H1 (cell line): ENCODE measurements around the gene HS1BP3. TPM values are rescaled to one million over a fixed set of nuclear protein-coding genes. Genes with fewer than 3 reads are reported as not detected.

Experiments
- CTCF ChIA-PET: fragments of 300-600 bp; sonication (Branson Sonifier 250); formaldehyde crosslinking; loops from one replicate; lab custom pipeline; 2021; ENCODE audit not compliant: partially characterized antibody; lab: Charles Lee
- POLR2A ChIA-PET: fragments of 300-600 bp; sonication (Branson Sonifier 250); formaldehyde crosslinking; loops from one replicate; lab custom pipeline; 2021; ENCODE audit warnings: inconsistent platforms; ENCODE audit not compliant: partially characterized antibody; lab: Charles Lee
- DNase-seq, 2 experiments: peaks; one replicate each; pipeline versions ENCODE4 v3.0.0 to v3.0.0-alpha.2; 2010 to 2022; ENCODE audit warnings: low spot score in 2 of 2, low read depth in 1 of 2, mixed read lengths in 1 of 2
- FAIRE-seq: peaks from 2 replicates; lab custom pipeline; 2011; peaks lifted over from hg19 to GRCh38; lab: Jason Lieb, UNC
- H2AFZ ChIP-seq: 2 replicates; pipeline ENCODE4 v1.8.1; 2012; ENCODE audit warnings: low read length, inconsistent platforms
- H2AK5ac ChIP-seq: 2 replicates; pipeline ENCODE4 v1.6.1; 2013; ENCODE audit warnings: low read depth, low read length
- H2BK120ac ChIP-seq: replicated peaks from 2 replicates; pipeline ENCODE3; 2013; ENCODE audit warnings: low read depth, low read length, inconsistent platforms
- H2BK12ac ChIP-seq: 2 replicates; pipeline ENCODE4 v1.6.1; 2013; ENCODE audit warnings: low read depth, low read length
- H2BK15ac ChIP-seq: 2 replicates; pipeline ENCODE4 v1.6.1; 2013; ENCODE audit warnings: low read length
- H2BK20ac ChIP-seq: 2 replicates; pipeline ENCODE4 v1.6.1; 2013; ENCODE audit warnings: low read length
- H2BK5ac ChIP-seq: 2 replicates; pipeline ENCODE4 v1.6.1; 2013; ENCODE audit warnings: low read depth, low read length
- H3K14ac ChIP-seq: 2 replicates; pipeline ENCODE4 v1.6.1; 2013; ENCODE audit warnings: inconsistent platforms; ENCODE audit not compliant: insufficient read length
- H3K18ac ChIP-seq: 2 replicates; pipeline ENCODE4 v1.6.1; 2013; ENCODE audit warnings: low read length; ENCODE audit errors: extremely low read depth
- H3K23ac ChIP-seq: 2 replicates; pipeline ENCODE4 v1.6.1; 2013; ENCODE audit warnings: inconsistent platforms; ENCODE audit not compliant: insufficient read length
- H3K23me2 ChIP-seq: 2 replicates; pipeline ENCODE4 v1.6.1; 2013; ENCODE audit warnings: low read depth, low read length
- H3K27ac ChIP-seq: 2 replicates; pipeline ENCODE4 v1.6.1; 2011; ENCODE audit warnings: low read depth, low read length, inconsistent platforms
- H3K27me3 ChIP-seq, 4 experiments: replicated peaks in 1 of 4; 1 replicate in 1 of 4; 2 replicates in 3 of 4; pipeline versions ENCODE4 v1.6.1 to v1.8.1; 2011 to 2013; ENCODE audit warnings: low read length in 3 of 4, mild to moderate bottlenecking in 3 of 4, inconsistent platforms in 2 of 4, mixed read lengths in 2 of 4, moderate library complexity in 1 of 4; ENCODE audit not compliant: control insufficient read depth in 3 of 4, insufficient read depth in 3 of 4; ENCODE audit errors: extremely low read depth in 1 of 4
- H3K36me3 ChIP-seq, 4 experiments: 2 replicates each; pipeline versions ENCODE4 v1.6.1 to v1.8.1; 2011 to 2013; ENCODE audit warnings: mild to moderate bottlenecking in 4 of 4, low read length in 3 of 4, moderate library complexity in 2 of 4, control low read depth in 1 of 4, inconsistent platforms in 1 of 4; ENCODE audit not compliant: insufficient read depth in 4 of 4, control insufficient read depth in 2 of 4
- H3K4ac ChIP-seq: replicated peaks from 2 replicates; pipeline ENCODE3; 2013; ENCODE audit warnings: low read length, low read depth, mixed read lengths, inconsistent platforms; ENCODE audit not compliant: insufficient read length
- H3K4me1 ChIP-seq, 4 experiments: replicated peaks in 1 of 4; 1 replicate in 1 of 4; 2 replicates in 3 of 4; pipeline versions ENCODE4 v1.6.1 to v1.8.1; 2011 to 2013; ENCODE audit warnings: low read length in 3 of 4, inconsistent platforms in 2 of 4, mixed read lengths in 1 of 4; ENCODE audit not compliant: insufficient read depth in 4 of 4, control insufficient read depth in 3 of 4
- H3K4me2 ChIP-seq, 2 experiments: 2 replicates each; pipeline versions ENCODE4 v1.6.1 to v1.8.1; 2011 to 2013; ENCODE audit warnings: low read depth in 2 of 2, low read length in 2 of 2, control low read depth in 1 of 2, inconsistent platforms in 1 of 2, mild to moderate bottlenecking in 1 of 2; ENCODE audit not compliant: insufficient read depth in 1 of 2
- H3K4me3 ChIP-seq, 4 experiments: fragments of 200-600, 300-600 bp in 1 of 4; sonication (generic), shearing (Covaris generic), sonication (Bioruptor Twin) in 1 of 4; 2 replicates each; pipeline versions ENCODE4 v1.5.1 to v1.8.1; 2011 to 2016; ENCODE audit warnings: low read length in 4 of 4, low read depth in 3 of 4, control low read depth in 2 of 4, inconsistent platforms in 2 of 4, mild to moderate bottlenecking in 2 of 4, mixed read lengths in 1 of 4, moderate library complexity in 1 of 4; ENCODE audit not compliant: insufficient read depth in 2 of 4; ENCODE audit errors: extremely low read depth in 1 of 4
- H3K56ac ChIP-seq: replicated peaks from 2 replicates; pipeline ENCODE3; 2013; ENCODE audit warnings: low read depth, mild to moderate bottlenecking, mixed read lengths, low read length, inconsistent platforms; ENCODE audit not compliant: insufficient read length
- H3K79me1 ChIP-seq: 2 replicates; pipeline ENCODE4 v1.6.1; 2013; ENCODE audit warnings: low read depth, low read length, control low read depth
- H3K79me2 ChIP-seq, 2 experiments: 2 replicates each; pipeline versions ENCODE4 v1.6.1 to v1.8.1; 2012 to 2013; ENCODE audit warnings: low read length in 2 of 2, mild to moderate bottlenecking in 2 of 2, inconsistent platforms in 1 of 2; ENCODE audit not compliant: insufficient read depth in 2 of 2, control insufficient read depth in 1 of 2
- H3K9ac ChIP-seq, 4 experiments: replicated peaks in 1 of 4; 1 replicate in 1 of 4; 2 replicates in 3 of 4; pipeline versions ENCODE4 v1.6.1 to v1.8.1; 2011 to 2013; ENCODE audit warnings: low read depth in 3 of 4, low read length in 3 of 4, control low read depth in 2 of 4, mild to moderate bottlenecking in 2 of 4, moderate library complexity in 2 of 4, inconsistent platforms in 1 of 4; ENCODE audit errors: extremely low read depth in 1 of 4
- H3K9me3 ChIP-seq, 2 experiments: 2 replicates each; pipeline versions ENCODE4 v1.6.1 to v1.8.1; 2012 to 2013; ENCODE audit warnings: mild to moderate bottlenecking in 2 of 2, moderate library complexity in 2 of 2, control low read depth in 1 of 2, inconsistent platforms in 1 of 2, low read depth in 1 of 2, low read length in 1 of 2, mixed read lengths in 1 of 2; ENCODE audit not compliant: insufficient read depth in 2 of 2
- H4K20me1 ChIP-seq, 2 experiments: replicated peaks in 1 of 2; 2 replicates each; pipeline versions ENCODE3 to v1.8.1; 2011 to 2013; ENCODE audit warnings: inconsistent platforms in 2 of 2, low read length in 2 of 2, mild to moderate bottlenecking in 1 of 2; ENCODE audit not compliant: insufficient read depth in 2 of 2, control insufficient read depth in 1 of 2
- H4K5ac ChIP-seq: 2 replicates; pipeline ENCODE4 v1.6.1; 2013; ENCODE audit warnings: low read length, low read depth, mixed read lengths, inconsistent platforms; ENCODE audit not compliant: insufficient read length
- H4K8ac ChIP-seq: 2 replicates; pipeline ENCODE4 v1.8.0; 2013; ENCODE audit warnings: mild to moderate bottlenecking, moderate library complexity, low read length, inconsistent platforms; ENCODE audit not compliant: insufficient read depth; ENCODE audit errors: extremely low read depth
- H4K91ac ChIP-seq: replicated peaks from 2 replicates; pipeline ENCODE3; 2013; ENCODE audit warnings: low read length, mixed read lengths, inconsistent platforms; ENCODE audit not compliant: insufficient read length
- BACH1 ChIP-seq: IDR thresholded peaks from 2 replicates; pipeline ENCODE4 v1.6.1; 2012; ENCODE audit warnings: low read length, improper control_type of control experiment
- BCL11A ChIP-seq, 2 experiments: IDR thresholded peaks; one replicate each; pipeline ENCODE4 v1.6.1; 2011; ENCODE audit warnings: low read depth in 2 of 2, low read length in 2 of 2, mild to moderate bottlenecking in 2 of 2
- CBX5 ChIP-seq: fragments of 300-800, 300-1000 bp; sonication (generic); IDR thresholded peaks from 2 replicates; pipeline ENCODE4 v1.7.1; 2016; ENCODE audit warnings: antibody characterized with exemption, low read length, low read depth
- CEBPB ChIP-seq: IDR thresholded peaks from 2 replicates; pipeline ENCODE4 v1.6.1; 2012; ENCODE audit warnings: low read depth, low read length
- EGR1 ChIP-seq: IDR thresholded peaks from 2 replicates; pipeline ENCODE4 v1.6.1; 2011; ENCODE audit warnings: low read depth, low read length, borderline replicate concordance
- EP300 ChIP-seq, 2 experiments: IDR thresholded peaks; 1 replicate in 1 of 2; 2 replicates in 1 of 2; pipeline ENCODE4 v1.6.1; 2011 to 2012; ENCODE audit warnings: low read depth in 2 of 2, low read length in 2 of 2, mild to moderate bottlenecking in 2 of 2, borderline replicate concordance in 1 of 2, inconsistent platforms in 1 of 2, moderate library complexity in 1 of 2
- EZH2 ChIP-seq: fragments of 200-600 bp; sonication (generic); IDR thresholded peaks from 2 replicates; pipeline ENCODE4 v1.7.1; 2012; ENCODE audit warnings: low read depth, mild to moderate bottlenecking, moderate library complexity, low read length, inconsistent platforms; ENCODE audit not compliant: severe bottlenecking
- GTF2F1 ChIP-seq: IDR thresholded peaks from 2 replicates; pipeline ENCODE4 v1.6.1; 2012; ENCODE audit warnings: low read depth, low read length, improper control_type of control experiment, borderline replicate concordance
- KDM1A ChIP-seq: fragments of 200-600, 300-600 bp; sonication (generic); IDR thresholded peaks from 2 replicates; pipeline ENCODE4 v1.7.1; 2016; ENCODE audit warnings: mild to moderate bottlenecking, low read length, borderline replicate concordance
- KDM5A ChIP-seq: fragments of 200-600 bp; IDR thresholded peaks from 2 replicates; pipeline ENCODE4 v1.7.1; 2012; ENCODE audit warnings: mild to moderate bottlenecking, low read length, inconsistent platforms, mixed read lengths
- RXRA ChIP-seq: IDR thresholded peaks from 2 replicates; pipeline ENCODE4 v1.6.1; 2011; ENCODE audit warnings: low read depth, mild to moderate bottlenecking, low read length, moderate library complexity; ENCODE audit not compliant: insufficient read depth
- SIX5 ChIP-seq: IDR thresholded peaks from 2 replicates; pipeline ENCODE4 v1.6.1; 2011; ENCODE audit warnings: mild to moderate bottlenecking, low read depth, low read length
- WGBS, 2 experiments: shearing (Covaris generic) in 1 of 2; methylation state at CpG; one replicate each; pipeline versions ENCODE4 v1.1.6 to v1.1.7; 2013 to 2015; ENCODE audit warnings: low lambda C conversion rate in 2 of 2, mixed read lengths in 2 of 2, inconsistent platforms in 1 of 2, low coverage in 1 of 2, missing lambda C conversion rate in 1 of 2; ENCODE audit not compliant: insufficient replicate concordance in 2 of 2, insufficient coverage in 1 of 2, insufficient read length in 1 of 2; ENCODE audit errors: extremely low coverage in 1 of 2, missing lambda C conversion rate in 1 of 2; 5-methylcytosine and 5-hydroxymethylcytosine counted together
- polyA plus RNA-seq, 7 experiments: library from polyadenylated mRNA; depleted of rRNA in 3 of 7; stranded (reverse) in 5 of 7; unstranded in 2 of 7; fragments of >200 nt in 5 of 7; fragments of 200-250 nt in 2 of 7; gene quantifications; 1 replicate in 5 of 7; 2 replicates in 1 of 7; 4 replicates in 1 of 7; pipeline versions ENCODE4 v1.2.1 to v1.2.3, GENCODE V29; 2011 to 2013; ENCODE audit warnings: missing spikeins in 2 of 7, mixed read lengths in 2 of 7
- total RNA-seq: library from RNA; stranded (reverse); fragmentation: NEBNext Ultra II Directional; extraction: Animal tissue kit (Norgen Biotek cat#: 25700); gene quantifications from 2 replicates; pipeline ENCODE4 v1.2.1, GENCODE V29; 2021

HS1BP3 gene
- total and polyA plus RNA-seq, 2 of the 8 experiments (the other 6 are each of a cell fraction or from before 2014, with no cell fraction given): 11.1 to 11.3 TPM

GRCh38 chr2:20662308-20662937 is 11.5 kb upstream of the HS1BP3 start:
- H3K56ac ChIP-seq: no peak overlapping the region
- DNase-seq (no peak), FAIRE-seq (no peak)
- H3K9ac ChIP-seq: no peak overlapping the region
- no peaks in the 10 kb centered on the region for H3K79me2 ChIP-seq
- no peak overlapping the region for H2AFZ ChIP-seq
- no peak overlapping the region for H3K4ac ChIP-seq
- no peaks in the 10 kb centered on the region for H3K79me1 ChIP-seq
- H3K4me3 ChIP-seq: no peak overlapping the region
- H2BK120ac ChIP-seq: no peak overlapping the region
- no peaks in the 10 kb centered on the region; a peak in 1 of 8 replicates for H3K36me3 ChIP-seq
- peaks cover 2 to 11% of the 10 kb centered on the region in 2 experiments for H4K20me1 ChIP-seq
- no peak overlapping the region for H2BK15ac ChIP-seq
- H3K23ac ChIP-seq: no peak overlapping the region
- H3K4me1 ChIP-seq: peaks cover 0 to 16% (median 5%) of the 10 kb centered on the region in 4 experiments; a peak in 6 of 7 replicates
- H2BK5ac ChIP-seq: no peak overlapping the region
- H4K8ac ChIP-seq: no peak overlapping the region
- H2BK12ac ChIP-seq: no peak overlapping the region
- peaks cover 45 to 57% (median 55%) of the 10 kb centered on the region in 4 experiments for H3K27me3 ChIP-seq
- no peak overlapping the region for H3K14ac ChIP-seq
- H2AK5ac ChIP-seq: no peak overlapping the region
- H2BK20ac ChIP-seq: no peak overlapping the region
- H3K18ac ChIP-seq: no peak overlapping the region
- no peak overlapping the region for H4K91ac ChIP-seq
- 74% methylated on average over 5 of the region's 5 CpGs; no CpG with 5 or more reads in 1 of the 2 experiments for WGBS, 2 experiments
- no peak for TF ChIP-seq EGR1
- no peak for TF ChIP-seq BCL11A (IDR thresholded peaks at IDR 0.05; ENCODE audit: low read depth in 2 of 2, low read length in 2 of 2)
- TF ChIP-seq EZH2: no peak
- no peak for TF ChIP-seq RXRA
- no peak for TF ChIP-seq EP300 (IDR thresholded peaks at IDR 0.05; ENCODE audit: borderline replicate concordance in 1 of 2, low read depth in 2 of 2, low read length in 2 of 2)
- no peak for TF ChIP-seq KDM1A
- TF ChIP-seq KDM5A: no peak
- TF ChIP-seq GTF2F1: no peak
- no peak for TF ChIP-seq CEBPB
- TF ChIP-seq SIX5: no peak
- TF ChIP-seq CBX5: no peak
- no peak for TF ChIP-seq BACH1
- no peaks in the 10 kb centered on the region for H3K9me3 ChIP-seq
- H3K23me2 ChIP-seq: peaks cover 14% of the 10 kb centered on the region; the same call in 1 of the 2 replicates
- H3K27ac ChIP-seq: no peak overlapping the region
- H3K4me2 ChIP-seq: no peak overlapping the region; a peak in 1 of 4 replicates
- ChIA-PET CTCF (interaction anchor here (0.6 to 8.9 kb wide), 40 partner anchors 8 to 787 kb away, joined by 3 to 266 read pairs (median 8); partner anchors contain the start of genes HS1BP3, LDAH and RHOB), POLR2A (no interaction called here)
- no peak overlapping the region for H4K5ac ChIP-seq
